OCI-M1 (cell line): Measurements from ENCODE around the gene PSPC1.
A peak's percentile ranks its signal among the peaks of the same experiment; 100 is the strongest.
"Not testable (repeated sequence)": the region's sequence is repeated elsewhere in the genome, so short reads cannot be mapped to it uniquely, and the experiment has no call there.

ENCODE experiments used
- DNase-seq: peaks from one replicate; lab custom pipeline; 2025; lab: John Stamatoyannopoulos, UW

Gene PSPC1

GRCh38 chr13:19782727-19783682, at the start of gene PSPC1:
PSPC1 (minus strand) TSS chr13:19782945; CDS start chr13:19782757, 188 bp downstream.
- peak; percentile 94 for DNase-seq

- no peak for DNase-seq
Measured at GRCh38 chr13:19822673-19823072, 39.9 kb upstream of the PSPC1 start.

- DNase-seq, result no peak
Measured at GRCh38 chr13:19818223-19818842, 35.6 kb upstream of the PSPC1 start.

- no peak for DNase-seq
Measured at GRCh38 chr13:19817510-19818158, 34.9 kb upstream of the PSPC1 start.

- DNase-seq, result no peak
Measured at GRCh38 chr13:19817106-19817505, 34.4 kb upstream of the PSPC1 start.

GRCh38 chr13:19815842-19816241, 33.1 kb upstream of the PSPC1 start:
- not testable (repeated sequence) for DNase-seq

- DNase-seq, result no peak
Measured at GRCh38 chr13:19810996-19811881, 28.5 kb upstream of the PSPC1 start.

- no peak for DNase-seq
Measured at GRCh38 chr13:19810151-19810550, 27.4 kb upstream of the PSPC1 start.

GRCh38 chr13:19805765-19806164, 23.0 kb upstream of the PSPC1 start:
- no peak for DNase-seq

- no peak for DNase-seq
Measured at GRCh38 chr13:19795956-19796355, 13.2 kb upstream of the PSPC1 start.

GRCh38 chr13:19794631-19795030, 11.9 kb upstream of the PSPC1 start:
- no peak for DNase-seq

- no peak for DNase-seq
Measured at GRCh38 chr13:19791953-19792537, 9.3 kb upstream of the PSPC1 start.

- DNase-seq, result peak; percentile 49
Measured at GRCh38 chr13:19782049-19782726, 557 bp downstream of the PSPC1 start.

- peak; percentile 24 for DNase-seq
Measured at GRCh38 chr13:19781526-19781925, 1.2 kb downstream of the PSPC1 start.

- DNase-seq, result not testable (repeated sequence)
Measured at GRCh38 chr13:19780753-19781418, 1.9 kb downstream of the PSPC1 start.

GRCh38 chr13:19772306-19772705, 10.4 kb downstream of the PSPC1 start:
- no peak for DNase-seq

- DNase-seq, result no peak
Measured at GRCh38 chr13:19769854-19770253, 12.9 kb downstream of the PSPC1 start.

- DNase-seq, result no peak
Measured at GRCh38 chr13:19767966-19768365, 14.8 kb downstream of the PSPC1 start.

GRCh38 chr13:19766591-19766990, 16.2 kb downstream of the PSPC1 start:
- no peak for DNase-seq

- DNase-seq, result no peak
Measured at GRCh38 chr13:19764237-19764636, 18.5 kb downstream of the PSPC1 start.
